Keratinocyte (primary cell): ENCODE data around the gene GALNS. TPM values are rescaled to one million over a fixed set of nuclear protein-coding genes. Genes with fewer than 3 reads are reported as not detected.

Source experiments
- DNase-seq: peaks from one replicate; pipeline ENCODE4 v3.0.0-alpha.2; 2011; ENCODE audit warnings: low read depth, missing footprints, low spot score
- FAIRE-seq: peaks from 2 replicates; lab custom pipeline; 2011; peaks lifted over from hg19 to GRCh38; lab: Jason Lieb, UNC
- H2AFZ ChIP-seq: 2 replicates; pipeline ENCODE4 v1.6.0; 2012; ENCODE audit warnings: low read length, control low read depth, inconsistent platforms; ENCODE audit not compliant: control insufficient read depth
- H3K27ac ChIP-seq: 2 replicates; pipeline ENCODE4 v1.5.1; 2011; ENCODE audit warnings: low read length; ENCODE audit not compliant: control insufficient read depth, insufficient read depth
- H3K27me3 ChIP-seq: 3 replicates; pipeline ENCODE4 v1.6.0; 2011; ENCODE audit warnings: low read length; ENCODE audit not compliant: control insufficient read depth, insufficient read depth; ENCODE audit errors: extremely low read depth
- H3K36me3 ChIP-seq, 2 experiments: 2 replicates in 1 of 2; 3 replicates in 1 of 2; pipeline ENCODE4 v1.5.1; 2011; ENCODE audit warnings: low read length in 2 of 2, mild to moderate bottlenecking in 1 of 2; ENCODE audit not compliant: control insufficient read depth in 2 of 2, insufficient read depth in 2 of 2; ENCODE audit errors: extremely low read depth in 1 of 2
- H3K4me1 ChIP-seq: 3 replicates; pipeline ENCODE4 v1.5.1; 2011; ENCODE audit warnings: low read length; ENCODE audit not compliant: control insufficient read depth, insufficient read depth; ENCODE audit errors: extremely low read depth
- H3K4me2 ChIP-seq: 3 replicates; pipeline ENCODE4 v1.6.0; 2011; ENCODE audit warnings: low read depth, low read length; ENCODE audit not compliant: control insufficient read depth, insufficient read depth; ENCODE audit errors: extremely low read depth
- H3K4me3 ChIP-seq, 3 experiments: fragments of 200-600 bp in 1 of 3; sonication (generic) in 1 of 3; 2 replicates in 2 of 3; 3 replicates in 1 of 3; pipeline ENCODE4 v1.5.1; 2011 to 2016; ENCODE audit warnings: low read length in 3 of 3, mild to moderate bottlenecking in 3 of 3, control low read depth in 2 of 3, inconsistent platforms in 1 of 3, low read depth in 1 of 3, mixed read lengths in 1 of 3, mixed run types in 1 of 3, moderate library complexity in 1 of 3; ENCODE audit not compliant: control insufficient read depth in 2 of 3, insufficient read depth in 2 of 3; ENCODE audit errors: extremely low read depth in 1 of 3
- H3K79me2 ChIP-seq: 2 replicates; pipeline ENCODE4 v1.6.0; 2012; ENCODE audit warnings: low read length; ENCODE audit not compliant: control insufficient read depth, insufficient read depth
- H3K9ac ChIP-seq: 3 replicates; pipeline ENCODE4 v1.6.0; 2011; ENCODE audit warnings: low read length; ENCODE audit not compliant: control insufficient read depth, insufficient read depth; ENCODE audit errors: extremely low read depth
- H3K9me1 ChIP-seq: 3 replicates; pipeline ENCODE4 v1.6.0; 2011; ENCODE audit warnings: low read length; ENCODE audit not compliant: control insufficient read depth, insufficient read depth; ENCODE audit errors: extremely low read depth
- H3K9me3 ChIP-seq: 2 replicates; pipeline ENCODE4 v1.5.1; 2012; ENCODE audit warnings: low read depth, low read length; ENCODE audit not compliant: control insufficient read depth
- H4K20me1 ChIP-seq: 3 replicates; pipeline ENCODE4 v1.6.0; 2011; ENCODE audit warnings: low read length; ENCODE audit not compliant: control insufficient read depth, insufficient read depth; ENCODE audit errors: extremely low read depth
- EZH2 ChIP-seq: IDR thresholded peaks from one replicate; pipeline ENCODE4 v1.6.1; 2012; ENCODE audit warnings: inconsistent platforms, mild to moderate bottlenecking, low read length, moderate library complexity
- dilution Hi-C: fragments of 300-500 bp; cut with MboI; formaldehyde crosslinking; loops from one replicate; pipeline ENCODE4 v1.7.0; 2020; ENCODE audit warnings: low sequenced_read_pairs; ENCODE audit not compliant: extremely low pct_ligation_motif_present
- polyA plus RNA-seq, 5 experiments: library from polyadenylated mRNA; depleted of rRNA in 3 of 5; stranded (reverse) in 3 of 5; stranded (forward) in 1 of 5; unstranded in 1 of 5; fragments of >200 nt; gene quantifications; 1 replicate in 1 of 5; 2 replicates in 3 of 5; 3 replicates in 1 of 5; pipeline versions ENCODE4 v1.2.1 to v1.2.3, GENCODE V29; 2011 to 2012; ENCODE audit warnings: missing spikeins in 2 of 5, low read depth in 1 of 5, low replicate concordance in 1 of 5
- TF ChIP-seq, protein P1 (sequence below), 3 experiments: IDR thresholded peaks in 1 of 3; conservative IDR thresholded peaks in 1 of 3; optimal IDR thresholded peaks in 1 of 3; 2 replicates in 2 of 3; 3 replicates in 1 of 3; pipeline versions ENCODE3 to v1.5.1; 2011; ENCODE audit warnings: low read length in 3 of 3, mild to moderate bottlenecking in 3 of 3, moderate library complexity in 2 of 3, control low read depth in 1 of 3, inconsistent platforms in 1 of 3; ENCODE audit not compliant: insufficient read depth in 2 of 3; ENCODE audit errors: extremely low read depth in 1 of 3

Gene GALNS
- polyA plus RNA-seq, 1 donor (not counting 4 experiments of a cell fraction or from before 2014, with no cell fraction given) = 8.3 TPM

GRCh38 chr16:88769617-88770460, 86.9 kb downstream of the GALNS start:
- Histone ChIP-seq H3K4me1 (peaks cover 41% of the 10 kb centered on the region), H3K9me1 (peaks cover 13% of the 10 kb centered on the region), H2AFZ (no peak overlapping the region), H3K4me3 (peak overlapping the region in 2 of 3 experiments; percentile 37 to 38), H3K79me2 (peaks cover 95% of the 10 kb centered on the region), H3K27me3 (no peaks in the 10 kb centered on the region), H3K4me2 (peak overlapping the region; percentile 81), H3K27ac (peak overlapping the region; percentile 81), H3K36me3 (peaks cover 9 to 11% of the 10 kb centered on the region in 2 experiments), H4K20me1 (peaks cover 57% of the 10 kb centered on the region), H3K9me3 (no peaks in the 10 kb centered on the region), H3K9ac (peak overlapping the region; percentile 74)
- TF ChIP-seq EZH2 = no peak
- TF ChIP-seq, protein P1, sequence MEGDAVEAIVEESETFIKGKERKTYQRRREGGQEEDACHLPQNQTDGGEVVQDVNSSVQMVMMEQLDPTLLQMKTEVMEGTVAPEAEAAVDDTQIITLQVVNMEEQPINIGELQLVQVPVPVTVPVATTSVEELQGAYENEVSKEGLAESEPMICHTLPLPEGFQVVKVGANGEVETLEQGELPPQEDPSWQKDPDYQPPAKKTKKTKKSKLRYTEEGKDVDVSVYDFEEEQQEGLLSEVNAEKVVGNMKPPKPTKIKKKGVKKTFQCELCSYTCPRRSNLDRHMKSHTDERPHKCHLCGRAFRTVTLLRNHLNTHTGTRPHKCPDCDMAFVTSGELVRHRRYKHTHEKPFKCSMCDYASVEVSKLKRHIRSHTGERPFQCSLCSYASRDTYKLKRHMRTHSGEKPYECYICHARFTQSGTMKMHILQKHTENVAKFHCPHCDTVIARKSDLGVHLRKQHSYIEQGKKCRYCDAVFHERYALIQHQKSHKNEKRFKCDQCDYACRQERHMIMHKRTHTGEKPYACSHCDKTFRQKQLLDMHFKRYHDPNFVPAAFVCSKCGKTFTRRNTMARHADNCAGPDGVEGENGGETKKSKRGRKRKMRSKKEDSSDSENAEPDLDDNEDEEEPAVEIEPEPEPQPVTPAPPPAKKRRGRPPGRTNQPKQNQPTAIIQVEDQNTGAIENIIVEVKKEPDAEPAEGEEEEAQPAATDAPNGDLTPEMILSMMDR (optimal IDR thresholded peaks at IDR 0.05 in 1 of 3, IDR thresholded peaks at IDR 0.05 in 1 of 3, conservative IDR thresholded peaks at IDR 0.05 in 1 of 3; ENCODE audit: extremely low read depth in 1 of 3, insufficient read depth in 2 of 3, low read length in 3 of 3) = no peak
- dilution Hi-C loops = loop anchor here (25.0 kb wide), 1 partner anchor 108 kb away; the partner anchor contains the start of genes CYBA and MVD
- FAIRE-seq (no peak), DNase-seq (no peak)

DNA sequence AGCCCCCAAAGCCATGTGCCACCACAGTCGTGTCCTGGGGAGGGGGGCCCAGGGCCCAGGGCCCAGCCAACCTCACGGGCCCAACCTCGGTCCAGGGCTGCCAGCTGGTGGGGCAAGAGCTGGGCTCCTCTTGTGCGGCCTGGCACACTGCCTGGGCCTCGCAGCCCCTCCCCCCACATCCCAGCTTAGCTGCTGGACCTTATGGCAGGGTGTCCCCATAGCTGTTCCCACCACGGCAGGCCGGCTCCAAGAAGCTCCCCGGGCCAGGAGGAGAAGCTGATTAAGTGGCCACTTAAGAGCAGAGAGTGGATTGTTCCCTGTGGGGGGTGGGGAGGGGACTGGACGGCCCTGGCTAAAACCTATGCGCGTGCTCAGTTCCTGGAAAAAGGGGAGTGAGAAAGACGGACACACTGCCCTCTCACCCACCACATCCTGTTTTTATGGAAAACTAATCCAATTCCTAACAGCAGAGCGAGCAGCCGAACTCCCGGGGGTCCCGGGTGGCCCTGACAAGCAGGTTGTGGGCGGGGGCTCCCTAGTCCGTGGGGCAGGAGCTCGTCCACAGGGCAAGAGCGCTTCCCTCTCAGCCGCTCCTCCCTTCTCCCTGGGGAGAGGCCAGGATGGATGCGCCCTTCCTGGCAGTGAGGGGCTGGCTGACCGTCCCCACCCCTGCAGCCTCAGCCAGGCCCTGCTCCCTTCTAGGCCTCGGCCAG, 88.5 kb downstream of the GALNS start:
- Histone ChIP-seq H3K4me3 (no peak overlapping the region), H3K9ac (no peak overlapping the region), H3K27me3 (no peaks in the 10 kb centered on the region), H3K4me1 (peaks cover 52% of the 10 kb centered on the region), H3K9me1 (peaks cover 14% of the 10 kb centered on the region), H3K79me2 (peaks cover 93% of the 10 kb centered on the region), H3K27ac (no peak overlapping the region), H3K9me3 (no peaks in the 10 kb centered on the region), H3K4me2 (no peak overlapping the region), H2AFZ (no peak overlapping the region), H4K20me1 (peaks cover 57% of the 10 kb centered on the region), H3K36me3 (peaks cover 14 to 16% of the 10 kb centered on the region in 2 experiments)
- DNase-seq (no peak), FAIRE-seq (no peak)
- no peak for TF ChIP-seq EZH2
- TF ChIP-seq, protein P1 (optimal IDR thresholded peaks at IDR 0.05 in 1 of 3, IDR thresholded peaks at IDR 0.05 in 1 of 3, conservative IDR thresholded peaks at IDR 0.05 in 1 of 3; ENCODE audit: extremely low read depth in 1 of 3, insufficient read depth in 2 of 3, low read length in 3 of 3) = no peak
- dilution Hi-C loops = loop anchor here (25.0 kb wide), 1 partner anchor 106 kb away; the partner anchor contains the start of genes CYBA and MVD
